GM12878 (cell line): Measurements from ENCODE around the gene COL2A1. TPM values are rescaled to one million over a fixed set of nuclear protein-coding genes. Genes with fewer than 3 reads are reported as not detected.

Experiments
- ATAC-seq: fragments of 200-7000 bp; cut with Tn5 transposase; 3 replicates; pipeline ENCODE4 v1.9.1; 2020; ENCODE audit warnings: mild to moderate bottlenecking, moderate library complexity
- BruUV-seq: library from RNA; stranded (reverse); fragments of 400-500 nt; replicated peaks from 2 replicates; lab custom pipeline; 2021; lab: Mats Ljungman, UMichigan
- CTCF ChIA-PET: fragments of 300-600 bp; sonication (Branson Sonifier 250); formaldehyde crosslinking; extraction: SDS; loops from one replicate; lab custom pipeline; 2021; ENCODE audit warnings: inconsistent platforms; lab: Yijun Ruan, JAX
- POLR2A ChIA-PET: fragments of 350-600 bp; formaldehyde crosslinking; extraction: SDS; loops from one replicate; lab custom pipeline; 2021; ENCODE audit warnings: inconsistent platforms; lab: Charles Lee
- RAD21 ChIA-PET: fragments of 300-600 bp; sonication (Branson Sonifier 250); formaldehyde crosslinking; loops from one replicate; lab custom pipeline; 2023; ENCODE audit warnings: antibody characterized with exemption; ENCODE audit not compliant: unreplicated experiment; lab: Charles Lee
- SMC1A ChIA-PET: fragments of 300-600 bp; sonication (Branson Sonifier 250); formaldehyde crosslinking; loops from one replicate; lab custom pipeline; 2023; ENCODE audit not compliant: unreplicated experiment, uncharacterized antibody; lab: Charles Lee
- DNase-seq: peaks from one replicate; pipeline ENCODE4 v3.0.0-alpha.2; 2011; ENCODE audit warnings: low read depth, low spot score
- FAIRE-seq: peaks from 3 replicates; lab custom pipeline; 2011; peaks lifted over from hg19 to GRCh38; lab: Jason Lieb, UNC
- H2AFZ ChIP-seq: 2 replicates; pipeline ENCODE4 v1.6.0; 2011; ENCODE audit warnings: low read depth, low read length, control low read depth; ENCODE audit not compliant: control insufficient read depth
- H3K27ac ChIP-seq: 2 replicates; pipeline ENCODE4 v1.5.1; 2011; ENCODE audit warnings: control low read depth; ENCODE audit not compliant: control insufficient read depth, insufficient read depth
- H3K27me3 ChIP-seq, 2 experiments: replicated peaks in 1 of 2; 2 replicates each; pipeline versions ENCODE4 v1.6.0 to v1.6.1; 2011; ENCODE audit warnings: low read length in 1 of 2; ENCODE audit not compliant: control insufficient read depth in 2 of 2, insufficient read depth in 2 of 2
- H3K36me3 ChIP-seq, 2 experiments: 2 replicates each; pipeline ENCODE4 v1.5.1; 2011; ENCODE audit warnings: low read length in 1 of 2; ENCODE audit not compliant: control insufficient read depth in 2 of 2, insufficient read depth in 2 of 2
- H3K4me1 ChIP-seq: 2 replicates; pipeline ENCODE4 v1.6.1; 2011; ENCODE audit warnings: mild to moderate bottlenecking, low read length, moderate library complexity, mixed read lengths; ENCODE audit not compliant: control insufficient read depth, insufficient read depth
- H3K4me2 ChIP-seq: 2 replicates; pipeline ENCODE4 v1.6.0; 2011; ENCODE audit warnings: control low read depth; ENCODE audit not compliant: control insufficient read depth, insufficient read depth
- H3K4me3 ChIP-seq: fragments of 200-600 bp; sonication (generic); 2 replicates; pipeline ENCODE4 v1.5.1; 2016
- H3K79me2 ChIP-seq: 2 replicates; pipeline ENCODE4 v1.6.0; 2011; ENCODE audit warnings: low read length; ENCODE audit not compliant: control insufficient read depth, insufficient read depth
- H3K9ac ChIP-seq: 2 replicates; pipeline ENCODE4 v1.8.0; 2011; ENCODE audit warnings: low read length, control low read depth, mixed read lengths; ENCODE audit not compliant: control insufficient read depth, insufficient read depth
- H3K9me3 ChIP-seq: replicated peaks from 3 replicates; pipeline ENCODE4 v1.5.1; 2011; ENCODE audit warnings: mild to moderate bottlenecking, low read length; ENCODE audit not compliant: control insufficient read depth, insufficient read depth
- H4K20me1 ChIP-seq: 2 replicates; pipeline ENCODE4 v1.6.0; 2011; ENCODE audit not compliant: control insufficient read depth, insufficient read depth
- SKIL ChIP-seq: fragments of 450-650 bp; IDR thresholded peaks from 2 replicates; pipeline ENCODE4 v1.6.1; 2017; ENCODE audit warnings: mild to moderate bottlenecking, low read depth, inconsistent platforms; ENCODE audit not compliant: poor library complexity, severe bottlenecking
- WGBS: methylation state at CpG from one replicate; pipeline ENCODE4 v1.1.6; 2016; ENCODE audit warnings: low lambda C conversion rate; ENCODE audit not compliant: insufficient replicate concordance, insufficient coverage; ENCODE audit errors: missing lambda C conversion rate; 5-methylcytosine and 5-hydroxymethylcytosine counted together
- in situ Hi-C: fragments of 300-500 bp; cut with MboI; formaldehyde crosslinking; loops from 9 replicates; pipeline ENCODE4 v1.14.3; 2018; ENCODE audit warnings: mixed read lengths
- intact Hi-C: fragments of 100-400 bp; cut with micrococcal nuclease; formaldehyde crosslinking; loops from one replicate; pipeline ENCODE4 v1.14.2; 2022; ENCODE audit not compliant: unreplicated experiment
- polyA plus RNA-seq, 11 experiments: library from polyadenylated mRNA; depleted of rRNA in 4 of 11; unstranded in 6 of 11; stranded (reverse) in 5 of 11; fragments of >200 nt; fragmentation: Nextera tagmentation in 4 of 11; fragmentation: Illumina TruSeq in 1 of 11; extraction: Ambion mirVana in 4 of 11; extraction: Trizol in 1 of 11; gene quantifications; 1 replicate in 1 of 11; 2 replicates in 10 of 11; pipeline versions ENCODE4 v1.2.1 to v1.2.3, GENCODE V29; 2011 to 2016; ENCODE audit warnings: inconsistent platforms in 2 of 11, missing spikeins in 2 of 11, low read depth in 1 of 11
- total RNA-seq, 4 experiments: library from RNA; depleted of rRNA in 3 of 4; stranded (reverse); fragments of >200 nt in 3 of 4; fragmentation: Illumina TruSeq in 1 of 4; extraction: Trizol in 1 of 4; gene quantifications; 2 replicates each; pipeline versions ENCODE4 v1.2.1 to v1.2.3, GENCODE V29; 2013 to 2021

The COL2A1 gene
- total and polyA plus RNA-seq, 10 of the 15 experiments (the other 5 are each of a cell fraction or from before 2014, with no cell fraction given) = 0.06 to 0.67 (median 0.19) TPM; not detected in 1

GRCh38 chr12:47946413-47947323, 57.6 kb downstream of the COL2A1 start:
- no peak overlapping the region for H3K27ac ChIP-seq
- RAD21 ChIA-PET = interaction anchor here (1.1 kb wide), 2 partner anchors 62 to 205 kb away, joined by 3 to 4 read pairs; no protein-coding TSS in a partner anchor
- no peak for TF ChIP-seq SKIL
- H3K4me2 ChIP-seq = no peak overlapping the region
- POLR2A ChIA-PET = no interaction called here
- WGBS = 42% methylated on average over 27 of the region's 27 CpGs
- no peak for ATAC-seq
- H3K4me1 ChIP-seq = no peaks in the 10 kb centered on the region
- BruUV-seq = no TSS peak
- CTCF ChIA-PET = interaction anchor here (0.6 to 2.3 kb wide), 9 partner anchors 16 to 218 kb away, joined by 3 to 12 read pairs (median 3); partner anchors contain the start of genes TMEM106C and VDR
- SMC1A ChIA-PET = interaction anchor here (0.7 to 1.5 kb wide), 4 partner anchors 16 to 160 kb away, joined by 3 read pairs; no protein-coding TSS in a partner anchor
- FAIRE-seq = no peak
- in situ Hi-C loops (no loop called here), intact Hi-C loops (loop anchor here (5.0 kb wide), 1 partner anchor 44 kb away; the partner anchor contains the start of gene VDR)
- H3K9me3 ChIP-seq = no peaks in the 10 kb centered on the region
- H3K27me3 ChIP-seq = peaks cover 0 to under 1% of the 10 kb centered on the region in 2 experiments; a peak in 2 of 4 replicates
- H3K9ac ChIP-seq = no peak overlapping the region
- H4K20me1 ChIP-seq = no peaks in the 10 kb centered on the region
- no peak for DNase-seq
- H3K79me2 ChIP-seq = no peaks in the 10 kb centered on the region
- H3K36me3 ChIP-seq = no peaks in the 10 kb centered on the region
- H2AFZ ChIP-seq = no peak overlapping the region
- no peak overlapping the region for H3K4me3 ChIP-seq
